Ovary (tissue), 3 donors: ENCODE results near the gene CD99L2.

Experiments
- CTCF ChIP-seq, 3 donors: fragments of 450-650 bp in 2 of 3; fragments of 200-600 bp in 1 of 3; IDR thresholded peaks; one replicate each; pipeline versions ENCODE4 v1.5.1 to v1.8.0; 2016 to 2022; ENCODE audit warnings: antibody characterized with exemption in 3 of 3, mild to moderate bottlenecking in 1 of 3
- EP300 ChIP-seq: sonication (generic); formaldehyde crosslinking; IDR thresholded peaks from one replicate; pipeline ENCODE4 v1.6.1; 2017; ENCODE audit warnings: antibody characterized with exemption
- POLR2A ChIP-seq: fragments of 450-650 bp; IDR thresholded peaks from one replicate; pipeline ENCODE4 v1.6.1; 2017; ENCODE audit warnings: antibody characterized with exemption, mild to moderate bottlenecking, moderate library complexity
- donor health status: DM: no; HTN: no; CAD: no.

- no peak for TF ChIP-seq CTCF (IDR thresholded peaks at IDR 0.05)
- no peak for TF ChIP-seq EP300
- TF ChIP-seq POLR2A = no peak
Measured at GRCh38 chrX:150792949-150793527, 105.4 kb downstream of the CD99L2 start.
